Tibial artery (tissue), 4 donors: Measurements from ENCODE around the gene GSTP1.
"Not testable (repeated sequence)": the region's sequence is repeated elsewhere in the genome, so short reads cannot be mapped to it uniquely, and the experiment has no call there.

Experiments
- DNase-seq, 2 donors: peaks; one replicate each; pipeline ENCODE4 v3.0.0-alpha.2; 2019
- H3K27ac ChIP-seq, 2 donors: fragments of 200-600 bp; sonication (generic) in 1 of 2; 1 replicate in 1 of 2; 2 replicates in 1 of 2; pipeline ENCODE4 v1.5.1; 2018 to 2019; ENCODE audit warnings: mild to moderate bottlenecking in 1 of 2
- H3K27me3 ChIP-seq, 2 donors: fragments of 200-600 bp; sonication (generic) in 1 of 2; one replicate each; pipeline versions ENCODE4 v1.5.1 to v1.6.0; 2016 to 2019
- H3K36me3 ChIP-seq, 3 donors: fragments of 200-600 bp; sonication (generic) in 2 of 3; one replicate each; pipeline ENCODE4 v1.5.1; 2016 to 2019; ENCODE audit warnings: mild to moderate bottlenecking in 2 of 3
- H3K4me1 ChIP-seq, 4 donors: fragments of 200-600 bp; sonication (generic) in 2 of 4; 1 replicate in 3 of 4; 2 replicates in 1 of 4; pipeline ENCODE4 v1.5.1; 2016 to 2019
- H3K4me3 ChIP-seq, 2 donors: fragments of 200-600 bp; sonication (generic) in 1 of 2; 1 replicate in 1 of 2; 2 replicates in 1 of 2; pipeline ENCODE4 v1.5.1; 2018 to 2019; ENCODE audit warnings: mild to moderate bottlenecking in 2 of 2
- H3K9me3 ChIP-seq, 3 donors: fragments of 200-600 bp; sonication (generic) in 1 of 3; one replicate each; pipeline ENCODE4 v1.5.1; 2016 to 2019
- intact Hi-C: fragments of 100-400 bp; cut with DNase I; formaldehyde crosslinking; loops from one replicate; pipeline ENCODE4 v1.15.0; 2023; ENCODE audit warnings: low total_unique reads
- TF ChIP-seq, protein P1 (sequence below), 2 experiments: fragments of 200-600 bp in 1 of 2; fragments of 450-650 bp in 1 of 2; IDR thresholded peaks; one replicate each; pipeline ENCODE4 v1.5.1; 2017 to 2019; ENCODE audit warnings: antibody characterized with exemption in 2 of 2, mild to moderate bottlenecking in 1 of 2, moderate library complexity in 1 of 2

Gene GSTP1

DNA sequence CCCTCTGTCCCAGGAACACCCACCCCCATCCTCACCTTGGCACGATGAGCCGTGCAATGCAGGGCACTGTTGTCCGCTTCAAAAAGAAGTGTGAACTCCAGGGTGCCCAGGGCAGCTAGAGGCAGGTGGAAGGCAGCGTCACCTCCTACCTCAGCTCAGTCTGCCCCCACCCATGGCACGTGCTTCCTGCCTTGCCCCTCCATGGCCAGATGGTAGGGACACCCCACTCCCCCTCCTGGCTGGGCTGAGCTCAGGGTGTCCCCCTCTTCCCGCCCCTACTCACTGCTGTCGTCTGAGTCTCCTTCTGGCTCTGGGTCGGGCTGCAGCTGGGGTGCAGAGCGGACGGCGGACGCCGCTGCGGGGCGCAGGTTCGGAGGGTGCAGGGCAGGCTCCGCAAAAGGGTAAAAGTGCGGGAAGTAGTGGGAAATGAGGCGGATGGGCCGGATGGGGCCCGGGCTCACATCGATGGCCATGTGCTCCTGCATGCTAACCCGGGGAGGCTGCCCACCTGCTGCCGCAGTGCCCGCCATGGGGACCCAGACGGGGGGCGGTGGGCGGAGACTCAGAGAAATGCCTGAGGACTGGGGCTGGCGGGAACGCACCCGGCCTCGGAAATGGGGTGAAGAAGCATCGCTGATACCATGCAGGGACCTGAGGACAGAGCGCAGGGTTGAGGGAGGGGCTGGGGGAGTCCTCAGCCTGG is 32.3 kb downstream of the GSTP1 start:
- TF ChIP-seq, protein P1, sequence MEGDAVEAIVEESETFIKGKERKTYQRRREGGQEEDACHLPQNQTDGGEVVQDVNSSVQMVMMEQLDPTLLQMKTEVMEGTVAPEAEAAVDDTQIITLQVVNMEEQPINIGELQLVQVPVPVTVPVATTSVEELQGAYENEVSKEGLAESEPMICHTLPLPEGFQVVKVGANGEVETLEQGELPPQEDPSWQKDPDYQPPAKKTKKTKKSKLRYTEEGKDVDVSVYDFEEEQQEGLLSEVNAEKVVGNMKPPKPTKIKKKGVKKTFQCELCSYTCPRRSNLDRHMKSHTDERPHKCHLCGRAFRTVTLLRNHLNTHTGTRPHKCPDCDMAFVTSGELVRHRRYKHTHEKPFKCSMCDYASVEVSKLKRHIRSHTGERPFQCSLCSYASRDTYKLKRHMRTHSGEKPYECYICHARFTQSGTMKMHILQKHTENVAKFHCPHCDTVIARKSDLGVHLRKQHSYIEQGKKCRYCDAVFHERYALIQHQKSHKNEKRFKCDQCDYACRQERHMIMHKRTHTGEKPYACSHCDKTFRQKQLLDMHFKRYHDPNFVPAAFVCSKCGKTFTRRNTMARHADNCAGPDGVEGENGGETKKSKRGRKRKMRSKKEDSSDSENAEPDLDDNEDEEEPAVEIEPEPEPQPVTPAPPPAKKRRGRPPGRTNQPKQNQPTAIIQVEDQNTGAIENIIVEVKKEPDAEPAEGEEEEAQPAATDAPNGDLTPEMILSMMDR (IDR thresholded peaks at IDR 0.05), result no peak
- peaks cover 8 to 34% (median 21%) of the 10 kb centered on the region in 3 donors for H3K36me3 ChIP-seq
- no peak for DNase-seq
- no peak overlapping the region for H3K27ac ChIP-seq
- H3K9me3 ChIP-seq, result no peaks in the 10 kb centered on the region
- H3K4me1 ChIP-seq, result peaks cover 0 to 20% (median 11%) of the 10 kb centered on the region in 4 donors
- peaks cover 0 to 23% of the 10 kb centered on the region in 2 donors for H3K27me3 ChIP-seq
- H3K4me3 ChIP-seq, result no peak overlapping the region
- intact Hi-C loops, result no loop called here

DNA sequence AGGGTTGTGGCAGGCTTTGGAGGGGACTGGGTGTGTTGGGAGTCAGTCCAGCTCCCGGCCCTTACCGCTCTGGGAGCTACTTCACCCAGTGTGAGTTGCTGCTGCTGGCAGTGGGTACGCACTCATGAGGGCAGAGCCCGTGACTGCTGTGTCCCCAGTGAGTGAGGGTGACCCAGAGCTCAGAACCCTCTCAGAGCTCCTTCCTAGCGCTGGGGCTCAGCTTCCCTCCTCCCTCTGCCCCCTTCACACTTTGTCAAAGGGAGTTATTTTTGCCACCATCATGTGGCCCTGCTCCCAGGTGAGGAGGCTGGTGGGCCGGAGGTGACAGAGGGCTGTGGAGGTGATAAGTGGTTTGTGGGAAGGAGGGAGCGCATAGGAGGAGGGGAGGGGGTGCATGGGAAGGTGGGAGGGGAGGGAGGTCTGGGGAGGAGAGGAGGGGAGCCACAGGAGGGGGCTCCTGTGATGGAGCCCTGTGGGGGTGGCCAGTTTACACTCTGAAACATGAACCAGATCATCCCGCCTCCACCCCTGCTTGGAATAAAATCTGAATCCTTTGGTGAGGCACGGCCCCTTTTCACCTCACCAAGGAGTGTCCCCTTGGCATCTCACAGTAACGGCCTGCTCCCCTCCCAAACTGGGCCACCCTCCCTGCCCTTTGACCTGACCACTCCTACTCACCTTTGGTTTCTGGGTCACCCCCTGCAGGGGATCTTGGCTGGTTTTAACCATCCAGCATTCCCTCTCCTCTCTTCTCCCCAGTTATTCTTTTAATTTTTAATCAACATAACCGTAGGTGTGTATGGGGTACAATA is 33.0 kb downstream of the GSTP1 start:
- Histone ChIP-seq H3K36me3 (peaks cover 6 to 26% (median 13%) of the 10 kb centered on the region in 3 donors), H3K27ac (no peak overlapping the region), H3K9me3 (no peaks in the 10 kb centered on the region), H3K4me1 (peaks cover 0 to 20% (median 11%) of the 10 kb centered on the region in 4 donors), H3K27me3 (peaks cover 0 to 23% of the 10 kb centered on the region in 2 donors), H3K4me3 (no peak overlapping the region)
- DNase-seq, result no peak
- intact Hi-C loops, result no loop called here
- TF ChIP-seq, protein P1 (IDR thresholded peaks at IDR 0.05), result no peak

DNA sequence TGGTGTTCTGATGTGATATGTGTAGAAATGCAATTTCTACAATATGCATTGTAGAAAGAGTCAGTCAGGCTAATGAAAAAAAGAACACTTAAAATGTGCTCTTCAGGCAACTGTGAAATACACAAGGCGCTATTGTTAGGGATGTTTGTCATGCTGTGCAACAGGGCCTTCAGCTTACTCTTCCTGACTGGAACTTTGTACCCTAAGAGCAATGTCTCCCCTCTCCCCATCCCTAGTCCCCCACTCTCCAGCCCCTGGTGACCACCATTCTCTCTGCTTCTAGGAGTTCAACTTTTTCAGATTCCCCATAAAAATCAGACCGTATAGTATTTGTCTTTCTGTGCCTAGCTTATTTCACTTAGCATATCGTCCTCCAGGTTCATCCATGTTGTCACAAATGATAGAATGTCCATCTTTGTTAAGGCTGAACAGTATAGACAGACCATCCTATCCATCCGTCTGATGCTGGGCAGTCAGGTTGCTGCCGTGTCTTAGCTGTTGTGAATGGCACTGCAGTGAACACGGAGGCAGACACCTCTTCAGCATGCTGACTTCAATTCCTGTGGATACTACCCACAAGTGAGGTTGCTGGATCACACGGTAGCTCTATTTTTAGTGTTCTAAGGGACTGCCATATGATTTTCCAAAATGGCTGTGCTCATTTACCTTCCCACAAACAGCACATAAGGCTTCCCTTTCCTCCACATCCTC is 33.8 kb downstream of the GSTP1 start:
- H3K4me3 ChIP-seq, result no peak overlapping the region
- H3K36me3 ChIP-seq, result peaks cover 0 to 19% (median 6%) of the 10 kb centered on the region in 3 donors
- H3K4me1 ChIP-seq, result peaks cover 0 to 20% (median 11%) of the 10 kb centered on the region in 4 donors
- DNase-seq, result no peak
- H3K27me3 ChIP-seq, result peaks cover 0 to 23% of the 10 kb centered on the region in 2 donors
- intact Hi-C loops, result no loop called here
- H3K9me3 ChIP-seq, result no peaks in the 10 kb centered on the region
- TF ChIP-seq, protein P1 (IDR thresholded peaks at IDR 0.05), result no peak
- H3K27ac ChIP-seq, result no peak overlapping the region

DNA sequence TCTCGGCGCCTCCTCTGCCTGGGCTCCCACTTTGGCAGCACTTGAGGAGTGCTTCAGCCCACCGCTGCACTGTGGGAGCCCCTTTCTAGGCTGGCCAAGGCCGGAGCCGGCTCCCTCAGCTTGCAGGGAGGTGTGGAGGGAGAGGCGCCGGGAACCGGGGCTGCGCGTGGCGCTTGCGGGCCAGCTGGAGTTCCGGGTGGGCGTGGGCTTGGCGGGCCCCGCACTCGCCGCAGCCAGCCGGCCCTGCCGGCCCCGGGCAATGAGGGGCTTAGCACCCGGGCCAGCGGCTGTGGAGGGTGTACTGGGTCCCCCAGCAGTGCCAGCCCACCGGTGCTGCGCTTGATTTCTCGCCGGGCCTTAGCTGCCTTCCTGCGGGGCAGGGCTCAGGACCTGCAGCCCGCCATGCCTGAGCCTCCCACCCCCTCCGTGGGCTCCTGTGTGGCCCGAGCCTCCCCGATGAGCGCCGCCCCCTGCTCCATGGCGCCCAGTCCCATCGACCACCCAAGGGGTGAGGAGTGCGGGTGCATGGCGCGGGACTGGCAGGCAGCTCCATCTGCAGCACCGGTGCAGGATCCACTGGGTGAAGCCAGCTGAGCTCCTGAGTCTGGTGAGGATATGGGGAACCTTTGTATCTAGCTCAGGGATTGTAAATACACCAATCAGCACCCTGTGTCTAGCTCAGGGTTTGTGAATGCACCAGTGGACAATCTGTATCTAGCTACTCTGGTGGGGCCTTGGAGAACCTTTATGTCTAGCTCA is 35.5 kb downstream of the GSTP1 start:
- DNase-seq, H3K36me3 ChIP-seq, H3K4me3 ChIP-seq, H3K9me3 ChIP-seq, intact Hi-C loops, H3K27ac ChIP-seq: not testable (repeated sequence)
- Histone ChIP-seq H3K4me1 (peaks cover 0 to 13% (median 5%) of the 10 kb centered on the region in 4 donors), H3K27me3 (peaks cover 0 to 23% of the 10 kb centered on the region in 2 donors)

- intact Hi-C loops, H3K4me1 ChIP-seq, H3K27ac ChIP-seq, H3K36me3 ChIP-seq, H3K9me3 ChIP-seq, H3K4me3 ChIP-seq, DNase-seq: not testable (repeated sequence)
- H3K27me3 ChIP-seq, result peaks cover 0 to 15% of the 10 kb centered on the region in 2 donors
These were observed 36.3 kb downstream of the GSTP1 start for GRCh38 chr11:67619683-67620618.

DNA sequence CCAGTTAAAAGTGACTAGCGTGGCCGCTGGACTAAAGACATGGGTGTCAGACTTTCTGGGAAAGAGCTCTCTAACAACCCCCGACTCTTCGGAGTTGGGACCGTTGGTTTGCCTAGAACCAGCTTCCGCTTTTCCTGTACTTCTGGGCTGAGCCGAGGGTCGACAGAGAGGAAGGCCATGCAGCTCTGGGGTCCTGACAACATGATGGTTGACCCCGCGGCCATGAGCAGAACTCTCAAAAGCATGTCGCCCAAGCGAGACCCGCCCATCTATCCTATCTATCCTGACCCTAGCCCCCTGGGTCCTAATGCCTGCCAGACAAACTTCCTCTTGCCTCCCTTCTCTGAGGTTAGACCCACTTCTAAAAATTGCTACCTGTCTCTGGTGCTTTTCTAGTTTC is 37.0 kb downstream of the GSTP1 start:
- H3K27ac ChIP-seq, DNase-seq, H3K9me3 ChIP-seq, H3K4me3 ChIP-seq, H3K36me3 ChIP-seq, H3K4me1 ChIP-seq, intact Hi-C loops, H3K27me3 ChIP-seq: not testable (repeated sequence)

GRCh38 chr11:67621928-67622327 is 38.3 kb downstream of the GSTP1 start:
- H3K27me3 ChIP-seq, DNase-seq, intact Hi-C loops, H3K4me3 ChIP-seq, H3K4me1 ChIP-seq, H3K36me3 ChIP-seq, H3K9me3 ChIP-seq, H3K27ac ChIP-seq: not testable (repeated sequence)

- H3K27me3 ChIP-seq, H3K27ac ChIP-seq, H3K36me3 ChIP-seq, DNase-seq, intact Hi-C loops, H3K9me3 ChIP-seq, H3K4me1 ChIP-seq, H3K4me3 ChIP-seq: not testable (repeated sequence)
These were observed 39.3 kb downstream of the GSTP1 start for GRCh38 chr11:67622905-67623304.

DNA sequence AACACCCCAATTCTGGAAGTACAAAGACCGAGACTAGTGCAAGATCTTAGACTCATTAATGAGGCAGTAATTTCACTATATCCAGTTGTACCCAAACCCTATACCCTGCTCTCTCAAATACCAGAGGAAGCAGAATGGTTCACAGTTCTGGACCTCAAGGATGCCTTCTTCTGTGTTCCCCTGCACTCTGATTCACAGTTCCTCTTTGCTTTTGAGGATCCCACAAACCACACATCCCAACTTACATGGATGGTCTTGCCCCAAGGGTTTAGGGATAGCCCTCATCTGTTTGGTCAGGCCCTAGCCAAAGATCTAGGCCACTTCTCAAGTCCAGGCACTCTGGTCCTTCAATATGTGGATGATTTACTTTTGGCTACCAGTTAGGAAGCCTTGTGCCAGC is 40.2 kb downstream of the GSTP1 start:
- H3K4me1 ChIP-seq, intact Hi-C loops, H3K27ac ChIP-seq, H3K4me3 ChIP-seq, H3K36me3 ChIP-seq, DNase-seq, H3K9me3 ChIP-seq, H3K27me3 ChIP-seq: not testable (repeated sequence)
